Osteoblast (primary cell): ENCODE measurements around the gene CACNA1C. TPM values are rescaled to one million over a fixed set of nuclear protein-coding genes. Genes with fewer than 3 reads are reported as not detected.

ENCODE experiments used
- DNase-seq: peaks from one replicate; pipeline ENCODE4 v3.0.0; 2011; ENCODE audit warnings: low spot score, mixed read lengths; ENCODE audit not compliant: insufficient read length; ENCODE audit errors: missing footprints
- H2AFZ ChIP-seq: 2 replicates; pipeline ENCODE4 v1.6.0; 2011; ENCODE audit warnings: mild to moderate bottlenecking, low read length
- H3K27ac ChIP-seq: 2 replicates; pipeline ENCODE4 v1.5.1; 2011; ENCODE audit warnings: mild to moderate bottlenecking, low read depth, low read length, moderate library complexity
- H3K27me3 ChIP-seq: 2 replicates; pipeline ENCODE4 v1.6.0; 2012; ENCODE audit warnings: mild to moderate bottlenecking, control low read depth, inconsistent platforms, low read length, moderate library complexity; ENCODE audit not compliant: insufficient read depth
- H3K36me3 ChIP-seq: 2 replicates; pipeline ENCODE4 v1.5.1; 2011; ENCODE audit warnings: mild to moderate bottlenecking, low read length, control low read depth, moderate library complexity; ENCODE audit not compliant: insufficient read depth
- H3K4me1 ChIP-seq: 2 replicates; pipeline ENCODE4 v1.5.1; 2011; ENCODE audit warnings: mild to moderate bottlenecking, low read length, control low read depth, moderate library complexity; ENCODE audit not compliant: insufficient read depth
- H3K4me2 ChIP-seq: 2 replicates; pipeline ENCODE4 v1.6.0; 2011; ENCODE audit warnings: mild to moderate bottlenecking, low read length; ENCODE audit not compliant: insufficient read depth
- H3K4me3 ChIP-seq: fragments of 200-600 bp; sonication (generic); 3 replicates; pipeline ENCODE4 v1.5.1; 2012; ENCODE audit warnings: mild to moderate bottlenecking, low read length, inconsistent platforms; ENCODE audit not compliant: insufficient read depth
- H3K79me2 ChIP-seq: 2 replicates; pipeline ENCODE4 v1.6.0; 2012; ENCODE audit warnings: mild to moderate bottlenecking, low read length, control low read depth, inconsistent platforms; ENCODE audit not compliant: insufficient read depth
- H3K9me3 ChIP-seq: 2 replicates; pipeline ENCODE4 v1.5.1; 2011; ENCODE audit warnings: low read depth, low read length, control low read depth
- H4K20me1 ChIP-seq: 2 replicates; pipeline ENCODE4 v1.6.0; 2012; ENCODE audit warnings: mild to moderate bottlenecking, low read length, control low read depth; ENCODE audit not compliant: insufficient read depth
- total RNA-seq: library from RNA; depleted of rRNA; stranded (reverse); fragments of >200 nt; gene quantifications from 2 replicates; pipeline ENCODE4 v1.2.3, GENCODE V29; 2012
- TF ChIP-seq, protein P1 (sequence below): IDR thresholded peaks from 2 replicates; pipeline ENCODE4 v1.5.1; 2011; ENCODE audit warnings: mild to moderate bottlenecking, low read depth, low read length, moderate library complexity; ENCODE audit errors: extremely low read depth

Gene CACNA1C
- total RNA-seq, 1 donor, result 19.2 TPM

DNA sequence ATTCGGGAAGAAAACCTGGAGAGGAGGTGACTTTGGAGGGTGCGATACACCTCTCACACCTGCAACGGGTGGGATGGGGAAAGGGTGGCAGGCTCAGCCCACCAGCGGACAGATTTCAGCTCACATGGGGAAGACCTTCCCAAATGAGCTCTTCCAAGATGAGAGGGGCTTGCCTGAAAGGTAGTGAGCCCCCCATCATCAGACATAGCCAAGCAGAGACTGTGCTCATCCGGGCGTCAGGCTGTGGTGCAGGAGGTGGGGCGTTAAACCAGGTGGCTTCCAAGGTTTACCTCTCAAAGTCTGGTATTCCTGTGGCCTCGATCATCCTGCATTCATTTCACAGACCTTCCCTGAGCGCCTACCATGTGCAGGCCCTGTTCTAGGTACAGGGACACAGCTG is 636.6 kb downstream of the CACNA1C start:
- H3K4me3 ChIP-seq, result no peak overlapping the region
- H3K36me3 ChIP-seq, result peaks cover 16% of the 10 kb centered on the region
- no peak overlapping the region for H3K27ac ChIP-seq
- no peak overlapping the region for H2AFZ ChIP-seq
- TF ChIP-seq, protein P1, sequence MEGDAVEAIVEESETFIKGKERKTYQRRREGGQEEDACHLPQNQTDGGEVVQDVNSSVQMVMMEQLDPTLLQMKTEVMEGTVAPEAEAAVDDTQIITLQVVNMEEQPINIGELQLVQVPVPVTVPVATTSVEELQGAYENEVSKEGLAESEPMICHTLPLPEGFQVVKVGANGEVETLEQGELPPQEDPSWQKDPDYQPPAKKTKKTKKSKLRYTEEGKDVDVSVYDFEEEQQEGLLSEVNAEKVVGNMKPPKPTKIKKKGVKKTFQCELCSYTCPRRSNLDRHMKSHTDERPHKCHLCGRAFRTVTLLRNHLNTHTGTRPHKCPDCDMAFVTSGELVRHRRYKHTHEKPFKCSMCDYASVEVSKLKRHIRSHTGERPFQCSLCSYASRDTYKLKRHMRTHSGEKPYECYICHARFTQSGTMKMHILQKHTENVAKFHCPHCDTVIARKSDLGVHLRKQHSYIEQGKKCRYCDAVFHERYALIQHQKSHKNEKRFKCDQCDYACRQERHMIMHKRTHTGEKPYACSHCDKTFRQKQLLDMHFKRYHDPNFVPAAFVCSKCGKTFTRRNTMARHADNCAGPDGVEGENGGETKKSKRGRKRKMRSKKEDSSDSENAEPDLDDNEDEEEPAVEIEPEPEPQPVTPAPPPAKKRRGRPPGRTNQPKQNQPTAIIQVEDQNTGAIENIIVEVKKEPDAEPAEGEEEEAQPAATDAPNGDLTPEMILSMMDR, result no peak
- no peaks in the 10 kb centered on the region for H3K4me1 ChIP-seq
- DNase-seq, result no peak
- peaks cover 3% of the 10 kb centered on the region for H4K20me1 ChIP-seq
- no peaks in the 10 kb centered on the region for H3K27me3 ChIP-seq
- no peak overlapping the region for H3K4me2 ChIP-seq
- H3K9me3 ChIP-seq, result no peaks in the 10 kb centered on the region
- no peaks in the 10 kb centered on the region for H3K79me2 ChIP-seq

DNA sequence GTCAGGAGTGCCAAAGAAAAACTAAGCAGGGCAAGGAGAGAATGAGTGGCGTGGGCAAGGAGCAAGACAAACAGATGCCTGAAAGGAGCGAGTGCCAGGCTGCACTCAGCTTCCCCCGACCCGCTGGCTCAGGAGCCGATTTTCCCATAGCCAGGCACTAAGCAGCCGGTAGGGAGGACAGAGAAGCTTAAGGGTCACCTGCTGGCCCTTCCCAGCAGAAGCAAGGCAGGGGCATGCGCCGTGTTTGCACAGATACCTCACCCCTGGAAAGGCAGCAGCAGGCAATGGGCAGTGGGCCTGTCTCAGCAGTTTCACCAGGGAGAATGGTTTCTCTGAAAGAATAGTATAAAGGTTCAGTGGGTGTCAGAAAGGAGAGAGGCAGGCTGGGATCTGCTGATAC is 637.1 kb downstream of the CACNA1C start:
- peak; percentile 63 for DNase-seq
- Histone ChIP-seq H3K4me2 (no peak overlapping the region), H3K4me3 (no peak overlapping the region), H4K20me1 (peaks cover 3% of the 10 kb centered on the region), H2AFZ (no peak overlapping the region), H3K27me3 (no peaks in the 10 kb centered on the region), H3K79me2 (no peaks in the 10 kb centered on the region), H3K9me3 (no peaks in the 10 kb centered on the region), H3K27ac (no peak overlapping the region), H3K4me1 (no peaks in the 10 kb centered on the region), H3K36me3 (peaks cover 16% of the 10 kb centered on the region)
- TF ChIP-seq, protein P1, result no peak

DNA sequence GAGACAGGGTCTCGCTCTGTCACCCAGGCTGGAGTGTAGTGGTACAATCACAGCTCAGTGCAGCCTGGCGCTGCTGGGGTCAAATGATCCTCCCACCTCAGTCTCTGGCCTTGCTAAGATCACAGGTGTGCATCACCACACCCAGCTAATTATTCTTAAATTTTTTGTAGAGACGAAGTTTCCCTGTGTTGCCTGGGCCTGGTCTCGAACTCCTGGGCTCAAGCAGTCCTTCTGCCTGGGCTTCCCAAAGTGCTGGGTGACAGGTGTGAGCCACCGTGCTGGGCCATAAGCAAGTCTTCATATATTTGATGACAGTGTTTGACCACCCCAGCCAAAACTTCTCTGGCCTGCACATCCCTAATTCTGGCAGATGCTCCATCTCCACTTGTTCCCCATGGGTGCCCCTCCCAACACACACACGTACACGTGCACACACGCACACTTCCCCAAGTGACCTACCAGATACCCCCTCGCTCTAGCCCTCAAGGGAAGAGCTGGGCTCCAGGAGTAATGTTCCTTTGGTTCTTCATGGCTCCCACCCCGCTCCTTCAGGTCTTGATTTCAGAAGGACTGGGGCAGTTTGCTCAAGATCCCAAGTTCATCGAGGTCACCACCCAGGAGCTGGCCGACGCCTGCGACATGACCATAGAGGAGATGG is 637.7 kb downstream of the CACNA1C start:
- Histone ChIP-seq H3K9me3 (no peaks in the 10 kb centered on the region), H3K4me3 (peak overlapping the region; percentile 63), H3K4me1 (no peaks in the 10 kb centered on the region), H2AFZ (no peak overlapping the region), H4K20me1 (peaks cover 3% of the 10 kb centered on the region), H3K27me3 (no peaks in the 10 kb centered on the region), H3K79me2 (no peaks in the 10 kb centered on the region), H3K4me2 (peak overlapping the region; percentile 74), H3K27ac (no peak overlapping the region), H3K36me3 (peaks cover 16% of the 10 kb centered on the region)
- TF ChIP-seq, protein P1, result no peak
- peak; percentile 54 for DNase-seq

DNA sequence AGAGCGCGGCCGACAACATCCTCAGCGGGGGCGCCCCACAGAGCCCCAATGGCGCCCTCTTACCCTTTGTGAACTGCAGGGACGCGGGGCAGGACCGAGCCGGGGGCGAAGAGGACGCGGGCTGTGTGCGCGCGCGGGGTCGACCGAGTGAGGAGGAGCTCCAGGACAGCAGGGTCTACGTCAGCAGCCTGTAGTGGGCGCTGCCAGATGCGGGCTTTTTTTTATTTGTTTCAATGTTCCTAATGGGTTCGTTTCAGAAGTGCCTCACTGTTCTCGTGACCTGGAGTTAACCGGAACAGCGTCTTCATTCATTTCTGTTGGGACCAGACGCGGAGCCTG is 638.2 kb downstream of the CACNA1C start:
- no peak overlapping the region for H2AFZ ChIP-seq
- TF ChIP-seq, protein P1, result no peak
- H3K27me3 ChIP-seq, result no peaks in the 10 kb centered on the region
- no peaks in the 10 kb centered on the region for H3K4me1 ChIP-seq
- peak overlapping the region; percentile 63 for H3K4me3 ChIP-seq
- no peaks in the 10 kb centered on the region for H3K9me3 ChIP-seq
- H3K79me2 ChIP-seq, result no peaks in the 10 kb centered on the region
- DNase-seq, result peak; percentile 85
- peak overlapping the region; percentile 74 for H3K4me2 ChIP-seq
- H3K27ac ChIP-seq, result no peak overlapping the region
- peaks cover 3% of the 10 kb centered on the region for H4K20me1 ChIP-seq
- peaks cover 16% of the 10 kb centered on the region for H3K36me3 ChIP-seq
